Activated CD8-positive, alpha-beta memory T cell treated with anti-CD3 and anti-CD28 coated beads, Interleukin-2, amount 50 U/mL, for 24 hours (primary cell): ENCODE measurements around the gene ZNF440.
"Not testable (repeated sequence)": the region's sequence is repeated elsewhere in the genome, so short reads cannot be mapped to it uniquely, and the experiment has no call there.

ENCODE experiments used
- DNase-seq: peaks from one replicate; pipeline ENCODE4 v3.0.0-alpha.2; 2020; ENCODE audit errors: extremely low read depth

ZNF440 gene

DNA sequence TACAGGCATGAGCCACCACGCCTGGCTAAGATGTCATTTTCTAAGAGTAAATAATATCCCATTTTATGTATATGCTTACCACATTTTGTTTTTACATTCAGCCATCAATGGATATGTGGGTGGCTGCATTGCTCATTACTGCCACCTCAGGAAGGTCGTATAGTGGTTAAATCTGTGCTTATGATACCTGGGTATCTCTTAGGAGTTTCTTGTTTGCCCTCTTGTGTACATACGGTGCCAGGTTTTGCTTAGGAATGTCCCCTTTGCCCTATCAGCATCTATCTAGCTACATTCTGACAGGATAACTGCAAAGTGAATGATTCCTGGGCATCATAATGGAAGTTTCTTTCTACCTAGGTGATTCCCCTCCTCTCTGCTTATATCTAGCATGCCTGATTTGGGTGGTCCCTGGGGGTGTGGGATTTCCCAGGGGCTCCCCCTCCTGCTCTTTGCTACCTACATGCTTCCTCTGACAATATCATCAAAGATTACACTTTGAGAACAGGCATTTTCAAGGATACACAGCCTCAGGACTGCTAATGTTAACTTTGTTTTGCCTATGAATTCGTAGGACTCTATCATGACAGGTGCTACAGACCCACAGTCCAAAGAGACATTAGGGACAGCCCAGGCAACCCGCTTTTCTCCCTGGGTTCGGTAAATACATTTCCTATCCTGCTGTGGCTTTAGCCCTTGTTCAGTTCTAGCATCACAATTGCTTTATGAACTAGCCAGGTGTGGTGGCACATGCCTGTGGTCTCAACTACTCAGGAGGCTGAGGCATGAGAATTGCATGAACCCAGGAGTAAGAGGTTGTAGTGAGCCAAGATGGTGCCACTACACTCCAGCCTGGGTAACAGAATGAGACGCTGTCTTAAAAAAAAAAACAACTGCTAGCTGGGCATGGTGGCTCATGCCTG is 15.1 kb downstream of the ZNF440 start:
- DNase-seq, result not testable (repeated sequence)

DNA sequence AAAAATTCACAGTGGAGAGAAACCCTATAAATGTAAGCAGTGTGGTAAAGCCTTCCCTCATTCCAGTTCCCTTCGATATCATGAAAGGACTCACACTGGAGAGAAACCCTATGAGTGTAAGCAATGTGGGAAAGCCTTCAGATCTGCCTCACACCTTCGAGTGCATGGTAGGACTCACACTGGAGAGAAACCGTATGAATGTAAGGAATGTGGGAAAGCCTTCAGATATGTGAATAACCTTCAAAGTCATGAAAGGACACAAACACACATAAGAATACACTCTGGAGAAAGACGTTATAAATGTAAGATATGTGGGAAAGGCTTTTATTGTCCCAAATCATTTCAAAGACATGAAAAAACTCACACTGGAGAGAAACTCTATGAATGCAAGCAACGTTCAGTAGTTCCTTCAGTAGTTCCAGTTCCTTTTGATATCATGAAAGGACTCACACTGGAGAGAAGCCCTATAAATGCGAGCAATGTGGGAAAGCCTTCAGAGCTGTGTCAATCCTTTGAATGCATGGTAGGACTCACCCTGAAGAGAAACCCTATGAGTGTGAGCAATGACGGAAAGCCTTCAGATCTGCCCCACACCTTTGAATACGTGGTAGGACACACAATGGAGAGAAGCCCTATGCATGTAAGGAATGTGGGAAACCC is 18.3 kb downstream of the ZNF440 start:
- DNase-seq, result no peak

DNA sequence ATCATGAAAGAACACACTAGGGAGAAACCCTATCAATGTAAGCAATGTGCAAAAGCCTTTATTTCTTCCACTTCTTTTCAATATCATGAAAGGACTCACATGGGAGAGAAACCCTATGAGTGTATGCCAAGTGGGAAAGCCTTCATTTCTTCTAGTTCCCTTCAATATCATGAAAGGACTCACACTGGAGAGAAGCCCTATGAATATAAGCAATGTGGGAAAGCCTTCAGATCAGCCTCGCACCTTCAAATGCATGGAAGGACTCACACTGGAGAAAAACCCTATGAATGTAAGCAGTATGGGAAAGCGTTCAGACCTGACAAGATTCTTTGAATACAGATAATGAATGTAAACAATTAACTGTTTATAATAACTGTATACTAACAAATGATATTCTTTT is 19.5 kb downstream of the ZNF440 start:
- DNase-seq, result no peak

DNA sequence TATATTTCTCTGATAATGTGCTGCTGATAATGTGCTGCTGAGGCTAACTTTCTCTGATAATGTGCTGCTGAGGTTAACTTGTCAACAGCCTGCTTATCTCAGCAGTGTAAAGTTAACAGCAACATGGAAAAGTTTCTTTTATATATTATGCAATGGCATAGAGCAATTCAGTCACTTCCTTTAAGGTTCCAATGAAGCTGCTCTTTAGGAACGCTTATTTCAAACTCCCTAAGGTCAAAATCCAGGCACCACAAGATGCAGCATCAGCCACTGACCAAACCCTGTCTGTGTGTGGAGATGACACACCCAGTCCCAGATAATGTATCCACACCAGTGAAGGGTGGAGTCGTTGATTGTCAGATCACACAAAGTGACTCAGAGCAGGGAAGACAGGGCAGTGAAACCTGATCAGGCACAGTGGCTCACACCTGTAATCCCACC is 21.6 kb downstream of the ZNF440 start:
- not testable (repeated sequence) for DNase-seq

DNA sequence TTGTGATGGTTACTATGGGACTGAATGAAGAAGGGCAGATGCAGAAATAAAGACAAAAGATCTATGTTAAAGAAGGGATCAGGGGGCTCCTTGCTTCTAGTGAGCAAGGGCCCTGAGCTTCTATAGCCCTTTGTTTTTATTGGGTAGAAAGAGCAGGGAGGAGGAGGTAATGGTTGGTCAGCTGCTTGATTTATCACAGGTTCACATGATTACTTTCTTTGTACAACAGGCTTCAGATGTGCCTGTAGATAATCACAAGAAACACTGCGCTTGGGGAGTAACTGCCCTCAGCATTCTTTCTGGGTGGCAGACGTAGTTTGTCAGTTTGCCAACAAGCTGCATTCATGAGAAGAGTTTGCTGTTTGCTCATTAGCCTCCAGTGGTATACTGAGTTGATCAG is 29.6 kb downstream of the ZNF440 start:
- no peak for DNase-seq

DNA sequence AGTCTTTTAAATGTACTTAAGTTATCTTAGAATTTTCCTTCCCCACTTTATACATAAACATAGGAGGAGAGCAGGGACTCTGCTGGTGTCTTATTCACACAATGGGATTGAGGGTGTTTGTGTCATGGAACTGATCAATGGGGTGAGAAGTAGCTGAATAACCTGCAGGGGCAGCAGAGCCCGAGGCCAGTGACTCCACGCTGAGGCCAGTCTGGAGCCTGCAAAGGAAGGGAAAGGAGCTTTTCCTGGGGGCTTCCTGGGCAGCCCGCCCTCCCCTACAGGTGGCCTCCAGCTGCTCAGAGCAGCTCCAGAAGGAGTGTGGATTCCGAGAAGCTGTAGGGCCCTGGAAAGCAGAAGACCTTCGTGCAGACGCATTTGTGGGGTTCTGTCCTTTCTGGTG is 33.5 kb downstream of the ZNF440 start:
- DNase-seq, result not testable (repeated sequence)

DNA sequence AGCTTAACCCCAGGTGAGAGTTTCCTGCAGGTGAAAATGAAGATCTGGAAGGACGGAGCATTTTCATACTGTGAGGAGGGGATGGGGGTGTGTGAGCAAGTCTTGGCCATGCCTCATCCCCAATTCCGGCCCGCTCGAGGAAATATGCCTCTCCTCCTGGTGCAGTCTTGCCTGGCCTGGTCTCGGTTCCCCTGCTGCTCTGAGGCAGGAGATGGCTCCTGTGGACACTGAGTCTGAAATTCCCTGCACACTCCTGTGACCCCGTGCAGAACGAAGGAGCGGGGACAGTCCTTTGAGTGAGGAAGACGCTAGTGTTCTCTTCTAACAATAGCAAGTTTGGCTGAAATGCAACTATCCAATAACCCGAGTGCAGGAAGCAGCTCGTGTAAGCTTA is 34.1 kb downstream of the ZNF440 start:
- DNase-seq, result no peak

DNA sequence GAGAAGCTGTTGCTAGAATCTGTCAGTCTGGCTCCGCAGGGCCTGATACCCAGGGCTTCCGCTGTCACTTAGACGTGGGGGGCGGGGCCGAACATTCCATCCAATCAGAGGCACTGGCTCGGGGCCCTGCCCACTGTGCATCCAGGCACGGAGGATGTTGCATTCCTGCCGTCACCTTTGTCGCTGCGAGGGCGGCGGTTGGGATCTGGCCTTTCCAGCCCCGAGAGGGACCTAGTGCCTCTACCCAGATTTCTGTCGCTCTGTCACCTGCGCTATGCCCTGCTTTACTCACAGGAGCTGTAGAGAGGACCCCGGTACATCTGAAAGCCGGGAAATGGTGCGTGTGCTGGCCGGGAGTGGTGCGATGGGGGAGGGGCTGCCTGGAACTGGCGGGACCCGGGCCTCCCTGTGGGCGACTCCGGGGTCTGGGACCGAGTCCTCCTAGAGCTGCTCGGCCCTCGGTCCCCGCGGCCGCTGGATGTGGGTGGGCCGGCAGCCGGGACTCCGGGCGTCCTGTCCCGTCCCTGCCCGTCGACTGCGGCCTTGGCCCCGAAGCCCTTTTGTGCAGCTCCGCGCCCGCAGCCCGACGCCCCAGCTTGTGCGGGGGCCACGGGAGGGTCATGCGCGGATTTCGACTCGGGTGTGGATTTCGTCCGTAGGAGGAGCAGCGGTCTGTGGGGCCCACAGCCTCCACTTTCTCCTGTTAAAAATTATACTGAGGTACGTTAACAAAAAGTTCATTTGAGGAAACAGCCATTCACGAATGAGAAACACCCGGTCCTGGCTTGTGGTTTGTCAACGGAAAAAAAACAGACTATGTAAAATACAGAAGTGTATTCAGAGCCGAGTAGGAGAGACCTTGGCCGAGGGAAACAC is 34.8 kb downstream of the ZNF440 start, which contains the start of gene ZNF439:
Gene ZNF439, plus strand, starts transcription at position 133 of the 876 bp plus-strand sequence. Its CDS starts 142 bp downstream, at position 275.
- DNase-seq, result peak; percentile 75

DNA sequence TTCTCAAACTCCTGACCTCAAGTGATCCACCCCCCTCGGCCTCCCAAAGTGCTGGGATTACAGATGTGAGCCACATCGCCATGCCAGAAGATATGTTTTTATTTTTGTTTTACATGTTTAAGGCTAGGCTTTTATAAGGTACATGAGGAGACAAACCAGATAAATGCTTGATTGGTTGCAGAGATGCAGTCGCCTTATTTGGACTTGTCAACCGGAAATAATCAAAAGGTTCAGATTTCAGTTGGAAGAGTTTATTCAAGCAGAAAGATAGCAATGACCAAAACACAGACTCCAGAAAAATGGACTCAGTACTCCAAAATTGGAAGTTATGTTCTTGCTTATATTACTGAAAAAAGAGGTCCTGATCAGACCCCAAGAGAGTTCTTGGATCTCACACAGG is 36.2 kb downstream of the ZNF440 start:
- not testable (repeated sequence) for DNase-seq

DNA sequence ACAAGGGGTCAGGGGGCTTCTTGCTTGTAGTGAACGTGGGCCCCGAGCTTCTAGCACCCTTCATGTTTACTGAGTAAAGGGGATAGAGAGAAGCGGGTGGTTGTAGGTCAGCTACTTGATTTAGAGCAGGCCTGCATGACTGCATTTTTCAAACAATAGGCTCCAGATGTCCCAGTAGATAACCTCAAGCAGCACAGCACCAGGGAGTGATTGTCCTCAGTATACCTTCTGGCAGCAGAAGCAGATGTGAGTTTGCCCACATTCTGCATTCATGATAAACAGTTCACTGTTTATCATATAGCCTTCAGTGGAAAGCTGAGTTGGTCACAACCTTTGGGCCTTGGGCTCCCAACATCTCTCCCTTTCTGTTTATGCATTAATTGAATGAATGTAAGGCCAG is 39.3 kb downstream of the ZNF440 start:
- DNase-seq, result no peak

DNA sequence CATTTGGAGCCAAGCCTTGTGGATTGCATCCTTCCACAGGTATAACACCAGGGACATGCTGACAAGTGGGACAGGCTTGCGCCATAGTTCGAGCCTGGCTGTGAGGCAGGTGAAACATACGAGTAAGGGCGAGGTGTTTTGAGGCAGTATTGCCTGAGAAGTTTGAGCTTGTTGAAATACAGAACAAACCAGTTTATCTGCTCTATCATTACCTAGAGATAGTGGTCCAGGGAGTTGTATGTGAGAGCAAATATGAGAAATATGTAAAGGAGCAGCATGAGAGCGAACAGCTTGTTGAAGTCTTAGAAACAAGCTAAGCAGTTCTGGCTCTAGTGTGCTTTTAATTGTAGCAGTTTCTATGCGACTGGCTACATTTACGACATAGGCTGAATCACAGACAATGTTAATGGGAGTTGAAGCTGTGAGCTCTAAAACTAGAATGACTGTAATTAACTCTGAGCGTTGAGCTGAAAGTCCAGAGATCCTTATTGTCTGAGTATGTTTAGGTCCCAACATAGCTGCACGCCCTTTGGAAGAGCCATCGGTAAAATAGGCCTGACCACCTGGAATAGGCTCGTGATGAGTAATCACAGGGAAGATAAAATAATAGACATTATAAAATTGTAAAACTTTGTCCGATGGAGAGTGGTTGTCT is 42.6 kb downstream of the ZNF440 start:
- no peak for DNase-seq

DNA sequence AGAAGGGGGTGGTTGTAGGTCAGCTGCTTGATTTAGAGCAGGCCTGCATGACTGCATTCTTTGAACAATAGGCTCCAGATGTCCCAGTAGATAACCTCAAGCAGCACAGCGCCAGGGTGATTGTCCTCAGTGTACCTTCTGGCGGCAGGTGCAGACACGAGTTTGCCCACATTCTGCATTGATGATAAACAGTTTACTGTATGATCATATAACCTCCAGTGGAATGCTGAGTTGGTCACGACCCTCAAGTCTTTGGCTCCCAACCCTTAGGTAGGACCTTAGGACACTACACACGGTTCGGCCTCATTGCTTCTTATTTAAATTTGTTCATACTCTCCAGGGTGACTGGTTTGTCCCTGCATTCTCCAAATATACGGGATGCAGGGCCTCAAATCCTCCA is 46.6 kb downstream of the ZNF440 start:
- DNase-seq, result no peak

DNA sequence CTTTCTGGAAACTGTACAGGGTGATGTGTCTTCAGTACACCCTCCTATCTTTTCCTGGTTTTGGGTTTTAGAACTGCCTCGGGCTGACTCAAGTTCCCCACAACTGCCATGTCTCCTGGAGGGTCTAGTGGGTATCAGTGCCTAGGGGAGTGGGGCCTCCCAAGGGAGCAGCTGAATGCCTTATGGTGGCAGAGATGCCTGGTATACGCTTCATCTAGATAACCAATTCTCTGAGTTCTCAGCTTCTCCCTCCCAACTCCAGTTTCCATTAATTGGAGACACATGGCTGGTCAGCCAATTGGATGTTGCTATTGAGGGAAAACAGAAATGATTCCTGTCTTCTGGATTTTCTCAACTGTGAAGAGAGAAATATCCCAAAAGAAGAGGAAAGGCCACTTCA is 47.2 kb downstream of the ZNF440 start:
- no peak for DNase-seq

DNA sequence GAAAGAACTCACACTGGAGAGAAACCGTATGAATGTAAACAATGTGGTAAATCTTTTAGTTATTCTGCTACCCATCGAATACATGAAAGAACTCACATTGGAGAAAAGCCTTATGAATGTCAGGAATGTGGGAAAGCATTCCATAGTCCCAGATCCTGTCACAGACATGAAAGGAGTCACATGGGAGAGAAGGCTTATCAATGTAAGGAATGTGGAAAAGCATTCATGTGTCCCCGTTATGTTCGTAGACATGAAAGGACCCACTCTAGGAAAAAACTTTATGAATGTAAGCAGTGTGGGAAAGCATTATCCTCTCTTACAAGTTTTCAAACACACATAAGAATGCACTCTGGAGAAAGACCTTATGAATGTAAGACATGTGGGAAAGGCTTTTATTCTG is 53.7 kb downstream of the ZNF440 start:
- DNase-seq, result not testable (repeated sequence)

DNA sequence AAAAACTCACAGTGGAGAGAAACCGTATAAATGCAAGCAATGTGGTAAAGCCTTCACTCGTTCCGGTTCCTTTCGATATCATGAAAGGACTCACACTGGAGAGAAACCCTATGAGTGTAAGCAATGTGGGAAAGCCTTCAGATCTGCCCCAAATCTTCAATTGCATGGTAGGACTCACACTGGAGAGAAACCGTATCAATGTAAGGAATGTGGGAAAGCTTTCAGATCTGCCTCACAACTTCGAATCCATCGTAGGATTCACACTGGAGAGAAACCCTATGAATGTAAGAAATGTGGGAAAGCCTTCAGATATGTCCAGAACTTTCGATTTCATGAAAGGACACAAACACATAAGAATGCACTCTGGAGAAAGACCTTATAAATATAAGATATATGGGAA is 54.1 kb downstream of the ZNF440 start:
- no peak for DNase-seq

DNA sequence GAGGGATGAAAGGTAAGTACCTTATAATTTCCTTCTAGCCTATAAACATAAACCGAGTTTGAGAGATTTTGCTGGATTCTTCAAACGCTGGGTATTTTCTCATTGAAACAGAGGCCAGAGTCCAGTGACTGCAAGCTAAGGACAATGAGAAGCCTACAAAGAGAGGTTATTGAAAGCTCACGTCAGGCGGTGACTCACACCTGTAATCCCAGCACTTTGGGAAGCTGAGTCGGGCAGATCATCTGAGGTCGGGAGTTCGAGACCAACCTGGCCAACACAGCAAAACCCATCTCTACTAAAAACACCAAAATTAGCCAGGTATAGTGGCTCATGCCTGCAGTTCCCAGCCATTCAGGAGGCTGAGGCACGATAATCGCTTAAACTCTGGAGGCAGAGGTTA is 58.6 kb downstream of the ZNF440 start:
- no peak for DNase-seq

DNA sequence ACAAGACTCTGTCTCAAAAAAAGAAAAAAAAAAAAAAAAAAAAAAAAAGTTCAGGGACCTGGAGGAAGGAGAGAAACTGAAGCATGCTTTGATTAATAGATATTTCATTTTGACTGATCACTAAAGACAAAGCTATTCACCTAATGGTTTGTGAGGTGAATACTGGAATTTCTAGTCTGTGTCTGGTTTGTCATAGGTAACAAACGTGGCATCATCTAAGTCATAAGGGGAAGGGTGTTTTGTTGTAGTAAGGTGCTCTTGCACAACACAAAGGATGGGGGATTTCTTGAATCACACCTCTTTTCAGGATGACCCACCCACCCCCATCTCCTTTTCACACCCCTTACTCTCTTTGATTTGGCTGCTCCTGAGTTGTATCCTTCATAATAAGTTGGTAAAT is 59.7 kb downstream of the ZNF440 start:
- no peak for DNase-seq

DNA sequence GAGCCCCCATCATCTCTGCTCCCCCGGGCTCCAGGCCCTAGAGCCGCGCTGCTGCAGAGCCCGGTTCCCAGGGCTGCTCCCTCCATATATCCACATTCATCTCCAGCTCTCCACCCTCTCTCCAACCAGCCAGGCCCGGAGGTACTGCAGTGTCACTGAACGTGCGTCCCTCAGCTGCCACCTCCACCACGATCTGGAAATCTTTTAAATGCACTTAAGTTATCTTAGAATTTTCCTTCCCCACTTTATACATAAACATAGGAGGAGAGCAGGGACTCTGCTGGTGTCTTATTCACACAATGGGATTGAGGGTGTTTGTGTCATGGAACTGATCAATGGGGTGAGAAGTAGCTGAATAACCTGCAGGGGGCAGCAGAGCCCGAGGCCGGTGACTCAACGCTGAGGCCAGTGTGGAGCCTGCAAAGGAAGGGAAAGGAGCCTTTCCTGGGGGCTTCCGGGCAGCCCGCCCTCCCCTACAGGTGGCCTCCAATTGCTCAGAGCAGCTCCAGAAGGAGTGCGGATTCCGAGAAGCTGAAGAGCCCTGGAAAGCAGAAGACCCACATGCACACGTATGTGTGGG is 65.7 kb downstream of the ZNF440 start:
- DNase-seq, result not testable (repeated sequence)

DNA sequence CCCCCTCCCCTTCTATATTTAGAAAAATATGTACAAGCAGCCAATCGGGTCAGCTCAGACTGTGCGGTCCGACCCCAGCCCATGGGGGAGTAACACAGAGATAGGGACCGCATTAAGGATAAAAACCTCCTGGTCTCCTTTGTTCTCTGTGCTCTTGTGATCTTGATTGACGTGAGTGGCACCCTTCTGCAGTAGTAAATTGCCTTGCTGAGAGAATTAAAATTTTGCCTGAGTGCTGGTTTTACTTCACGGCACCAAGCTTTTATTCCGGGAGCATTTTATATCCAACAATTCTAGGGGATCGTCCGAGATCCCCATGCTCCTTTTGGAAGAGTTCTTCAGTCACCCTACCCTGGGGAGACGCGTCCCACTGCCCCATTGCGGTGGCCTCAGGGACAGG is 66.5 kb downstream of the ZNF440 start:
- no peak for DNase-seq

DNA sequence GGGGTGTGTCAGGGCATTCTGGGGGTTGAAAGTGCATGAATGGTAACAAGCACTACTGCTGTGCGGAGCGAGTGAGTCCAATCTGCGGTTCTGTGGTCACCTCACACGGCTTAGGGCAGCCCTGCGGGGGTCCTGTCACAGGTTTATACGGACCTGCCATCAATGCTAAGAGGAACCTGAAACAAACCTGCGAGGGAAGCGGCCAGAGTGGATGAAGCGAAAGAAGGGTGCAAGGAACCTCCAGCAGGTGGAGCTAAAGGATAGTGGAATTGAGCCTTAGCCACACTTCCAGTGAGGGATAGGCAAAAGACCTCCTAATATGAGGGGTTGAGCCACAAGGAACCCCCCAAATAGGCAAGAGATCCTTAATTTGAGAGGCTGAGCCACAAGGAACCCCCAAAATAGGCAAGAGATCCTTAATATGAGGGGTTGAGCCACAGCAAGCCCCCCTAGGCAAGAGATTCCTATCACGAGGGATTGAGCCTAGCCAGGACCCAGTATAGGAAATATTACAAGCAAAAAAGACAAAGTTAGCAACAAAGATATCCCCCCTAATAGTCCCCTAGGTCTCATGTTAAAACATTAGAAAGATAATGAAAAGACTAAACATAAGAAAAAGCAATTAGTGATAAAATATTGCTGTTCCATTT is 67.2 kb downstream of the ZNF440 start:
- no peak for DNase-seq

DNA sequence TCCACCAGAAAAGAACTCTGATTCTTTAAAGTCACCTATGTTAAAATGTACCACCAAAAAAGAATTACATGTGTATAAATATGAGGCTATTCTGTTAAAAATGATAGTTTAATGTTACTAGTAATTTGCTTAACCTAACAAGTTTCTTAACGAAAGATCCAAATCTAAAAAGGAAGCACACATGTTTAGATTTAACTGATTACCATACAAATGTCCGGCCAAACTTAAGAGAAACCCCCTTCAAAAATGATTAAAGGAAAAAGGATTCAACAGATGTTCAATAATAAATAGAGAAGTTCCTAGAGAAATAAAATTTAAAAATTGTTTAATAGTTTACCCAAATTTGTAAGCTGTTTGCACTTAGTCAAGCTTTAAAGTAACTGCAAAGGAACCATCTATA is 68.5 kb downstream of the ZNF440 start:
- DNase-seq, result no peak
